HG03280 (cell line): Measurements from ENCODE around the gene CCRL2.

Experiments
- ATAC-seq: cut with Tn5 transposase; IDR thresholded peaks from one replicate; pipeline ENCODE4 v1.9.1; 2021; ENCODE audit warnings: mild to moderate bottlenecking, moderate library complexity; ENCODE audit not compliant: unreplicated experiment

CCRL2 gene, protein sequence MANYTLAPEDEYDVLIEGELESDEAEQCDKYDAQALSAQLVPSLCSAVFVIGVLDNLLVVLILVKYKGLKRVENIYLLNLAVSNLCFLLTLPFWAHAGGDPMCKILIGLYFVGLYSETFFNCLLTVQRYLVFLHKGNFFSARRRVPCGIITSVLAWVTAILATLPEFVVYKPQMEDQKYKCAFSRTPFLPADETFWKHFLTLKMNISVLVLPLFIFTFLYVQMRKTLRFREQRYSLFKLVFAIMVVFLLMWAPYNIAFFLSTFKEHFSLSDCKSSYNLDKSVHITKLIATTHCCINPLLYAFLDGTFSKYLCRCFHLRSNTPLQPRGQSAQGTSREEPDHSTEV

GRCh38 chr3:46406788-46407611, at the start of gene CCRL2, which contains the start of gene CCR5AS:
CCRL2 (plus strand) TSS chr3:46407259; CDS start chr3:46408080, 821 bp downstream.
CCR5AS (minus strand) TSS chr3:46407066.
- ATAC-seq: no peak

DNA sequence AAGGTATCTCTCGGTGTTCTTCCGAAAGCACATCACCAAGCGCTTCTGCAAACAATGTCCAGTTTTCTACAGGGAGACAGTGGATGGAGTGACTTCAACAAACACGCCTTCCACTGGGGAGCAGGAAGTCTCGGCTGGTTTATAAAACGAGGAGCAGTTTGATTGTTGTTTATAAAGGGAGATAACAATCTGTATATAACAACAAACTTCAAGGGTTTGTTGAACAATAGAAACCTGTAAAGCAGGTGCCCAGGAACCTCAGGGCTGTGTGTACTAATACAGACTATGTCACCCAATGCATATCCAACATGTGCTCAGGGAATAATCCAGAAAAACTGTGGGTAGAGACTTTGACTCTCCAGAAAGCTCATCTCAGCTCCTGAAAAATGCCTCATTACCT, 48.6 kb upstream of the CCRL2 start:
- ATAC-seq: no peak

GRCh38 chr3:46359733-46360493, 47.1 kb upstream of the CCRL2 start:
- ATAC-seq: no peak

GRCh38 chr3:46360907-46361306, 46.2 kb upstream of the CCRL2 start:
- no peak for ATAC-seq

DNA sequence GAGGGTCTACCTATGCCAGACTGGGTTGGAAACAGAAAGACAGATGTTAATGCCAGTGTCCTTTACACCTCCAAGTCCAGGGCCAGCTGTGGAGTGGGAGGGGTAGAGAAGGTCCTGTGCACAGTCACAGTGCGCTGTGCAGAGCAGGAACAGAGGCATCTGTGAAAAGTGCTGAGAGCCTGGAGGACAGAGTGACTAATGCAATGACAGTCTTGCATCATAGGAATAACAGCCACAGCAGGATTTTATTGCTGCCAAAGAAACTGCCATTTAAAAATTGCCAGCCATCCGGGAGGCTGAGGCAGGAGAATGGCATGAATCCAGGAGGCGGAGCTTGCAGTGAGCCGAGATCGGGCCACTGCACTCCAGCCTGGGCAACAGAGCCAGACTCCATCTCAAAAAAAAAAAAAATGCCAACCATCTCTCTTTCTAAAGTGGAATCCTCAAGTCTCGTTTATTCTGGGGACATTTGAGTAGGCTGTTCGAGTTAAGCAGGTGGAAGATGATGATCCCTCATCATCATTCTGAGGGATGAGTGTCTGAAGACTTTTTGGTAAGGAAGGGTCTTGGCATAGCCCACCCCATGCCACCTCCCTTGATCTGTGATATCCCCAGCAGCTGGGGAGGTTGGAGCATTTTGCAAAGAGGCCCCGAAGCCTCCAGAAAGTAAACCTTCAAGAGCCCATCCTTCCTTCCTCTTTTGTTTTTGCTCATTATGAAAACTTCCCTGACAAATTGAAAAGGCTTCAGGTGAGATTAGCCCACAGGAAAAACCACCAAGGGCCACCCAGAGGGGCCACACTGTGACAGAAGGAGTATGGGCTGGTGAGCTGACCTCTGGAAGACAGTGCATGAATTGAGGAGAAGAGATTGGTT, 45.4 kb upstream of the CCRL2 start:
- no peak for ATAC-seq

DNA sequence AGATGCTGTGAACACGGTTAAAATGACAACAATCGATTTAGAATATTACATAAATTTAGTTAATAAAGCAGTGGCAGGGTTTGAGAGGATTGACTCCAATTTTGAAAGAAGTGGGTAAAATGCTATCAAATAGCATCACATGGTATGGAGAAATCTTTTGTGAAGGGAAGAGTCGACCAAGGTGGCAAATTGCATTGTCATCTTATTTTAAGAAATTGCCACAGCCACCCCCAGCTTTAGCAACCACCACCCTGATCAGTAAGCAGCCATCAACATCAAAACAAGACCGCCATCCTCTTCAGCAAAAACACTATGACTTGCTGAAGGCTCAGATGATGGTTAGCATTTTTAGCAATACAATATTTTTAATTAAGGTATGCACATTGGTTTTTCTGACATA, 42.0 kb upstream of the CCRL2 start:
- no peak for ATAC-seq

- ATAC-seq: no peak
Measured at GRCh38 chr3:46365737-46366524, 41.1 kb upstream of the CCRL2 start.

DNA sequence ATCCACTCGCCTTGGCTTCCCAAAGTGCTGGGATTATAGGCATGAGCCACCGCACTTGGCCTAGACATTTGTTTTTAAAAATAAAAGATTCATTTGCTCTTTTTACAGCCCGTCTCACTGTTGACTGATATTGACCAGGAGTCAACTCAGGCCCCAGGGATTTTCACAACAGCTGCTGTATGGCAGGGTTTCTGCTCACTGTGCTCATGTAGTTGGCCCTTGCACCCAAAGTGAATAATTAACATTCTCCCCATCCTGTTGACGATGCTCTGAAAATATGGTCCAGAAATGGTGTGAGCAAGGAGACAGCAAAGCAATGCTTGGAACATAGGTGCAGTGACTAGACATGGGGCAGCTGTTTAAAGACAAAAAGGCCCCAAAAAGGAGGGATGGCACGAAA, 39.2 kb upstream of the CCRL2 start:
- no peak for ATAC-seq

- peak; percentile 61 for ATAC-seq
Measured at GRCh38 chr3:46368569-46368968, 38.5 kb upstream of the CCRL2 start.

GRCh38 chr3:46369151-46369550, 37.9 kb upstream of the CCRL2 start:
- ATAC-seq: no peak

GRCh38 chr3:46369675-46370132, 37.4 kb upstream of the CCRL2 start:
- peak; percentile 61 for ATAC-seq

DNA sequence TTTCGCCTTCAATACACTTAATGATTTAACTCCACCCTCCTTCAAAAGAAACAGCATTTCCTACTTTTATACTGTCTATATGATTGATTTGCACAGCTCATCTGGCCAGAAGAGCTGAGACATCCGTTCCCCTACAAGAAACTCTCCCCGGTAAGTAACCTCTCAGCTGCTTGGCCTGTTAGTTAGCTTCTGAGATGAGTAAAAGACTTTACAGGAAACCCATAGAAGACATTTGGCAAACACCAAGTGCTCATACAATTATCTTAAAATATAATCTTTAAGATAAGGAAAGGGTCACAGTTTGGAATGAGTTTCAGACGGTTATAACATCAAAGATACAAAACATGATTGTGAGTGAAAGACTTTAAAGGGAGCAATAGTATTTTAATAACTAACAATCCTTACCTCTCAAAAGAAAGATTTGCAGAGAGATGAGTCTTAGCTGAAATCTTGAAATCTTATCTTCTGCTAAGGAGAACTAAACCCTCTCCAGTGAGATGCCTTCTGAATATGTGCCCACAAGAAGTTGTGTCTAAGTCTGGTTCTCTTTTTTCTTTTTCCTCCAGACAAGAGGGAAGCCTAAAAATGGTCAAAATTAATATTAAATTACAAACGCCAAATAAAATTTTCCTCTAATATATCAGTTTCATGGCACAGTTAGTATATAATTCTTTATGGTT, 36.1 kb upstream of the CCRL2 start, which contains the start of gene CCR5:
Gene CCR5 (plus strand): TSS at position 108 of the 680 bp plus-strand sequence. CDS start 1,957 bp downstream, outside the sequence.
- no peak for ATAC-seq

DNA sequence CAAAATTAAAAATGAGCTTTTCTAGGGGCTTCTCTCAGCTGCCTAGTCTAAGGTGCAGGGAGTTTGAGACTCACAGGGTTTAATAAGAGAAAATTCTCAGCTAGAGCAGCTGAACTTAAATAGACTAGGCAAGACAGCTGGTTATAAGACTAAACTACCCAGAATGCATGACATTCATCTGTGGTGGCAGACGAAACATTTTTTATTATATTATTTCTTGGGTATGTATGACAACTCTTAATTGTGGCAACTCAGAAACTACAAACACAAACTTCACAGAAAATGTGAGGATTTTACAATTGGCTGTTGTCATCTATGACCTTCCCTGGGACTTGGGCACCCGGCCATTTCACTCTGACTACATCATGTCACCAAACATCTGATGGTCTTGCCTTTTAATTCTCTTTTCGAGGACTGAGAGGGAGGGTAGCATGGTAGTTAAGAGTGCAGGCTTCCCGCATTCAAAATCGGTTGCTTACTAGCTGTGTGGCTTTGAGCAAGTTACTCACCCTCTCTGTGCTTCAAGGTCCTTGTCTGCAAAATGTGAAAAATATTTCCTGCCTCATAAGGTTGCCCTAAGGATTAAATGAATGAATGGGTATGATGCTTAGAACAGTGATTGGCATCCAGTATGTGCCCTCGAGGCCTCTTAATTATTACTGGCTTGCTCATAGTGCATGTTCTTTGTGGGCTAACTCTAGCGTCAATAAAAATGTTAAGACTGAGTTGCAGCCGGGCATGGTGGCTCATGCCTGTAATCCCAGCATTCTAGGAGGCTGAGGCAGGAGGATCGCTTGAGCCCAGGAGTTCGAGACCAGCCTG, 35.3 kb upstream of the CCRL2 start:
- no peak for ATAC-seq

- no peak for ATAC-seq
Measured at GRCh38 chr3:46372492-46373359, 34.3 kb upstream of the CCRL2 start.

DNA sequence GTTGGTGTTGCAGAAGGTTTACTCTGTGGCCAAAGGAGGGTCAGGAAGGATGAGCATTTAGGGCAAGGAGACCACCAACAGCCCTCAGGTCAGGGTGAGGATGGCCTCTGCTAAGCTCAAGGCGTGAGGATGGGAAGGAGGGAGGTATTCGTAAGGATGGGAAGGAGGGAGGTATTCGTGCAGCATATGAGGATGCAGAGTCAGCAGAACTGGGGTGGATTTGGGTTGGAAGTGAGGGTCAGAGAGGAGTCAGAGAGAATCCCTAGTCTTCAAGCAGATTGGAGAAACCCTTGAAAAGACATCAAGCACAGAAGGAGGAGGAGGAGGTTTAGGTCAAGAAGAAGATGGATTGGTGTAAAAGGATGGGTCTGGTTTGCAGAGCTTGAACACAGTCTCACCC, 32.3 kb upstream of the CCRL2 start:
- no peak for ATAC-seq

DNA sequence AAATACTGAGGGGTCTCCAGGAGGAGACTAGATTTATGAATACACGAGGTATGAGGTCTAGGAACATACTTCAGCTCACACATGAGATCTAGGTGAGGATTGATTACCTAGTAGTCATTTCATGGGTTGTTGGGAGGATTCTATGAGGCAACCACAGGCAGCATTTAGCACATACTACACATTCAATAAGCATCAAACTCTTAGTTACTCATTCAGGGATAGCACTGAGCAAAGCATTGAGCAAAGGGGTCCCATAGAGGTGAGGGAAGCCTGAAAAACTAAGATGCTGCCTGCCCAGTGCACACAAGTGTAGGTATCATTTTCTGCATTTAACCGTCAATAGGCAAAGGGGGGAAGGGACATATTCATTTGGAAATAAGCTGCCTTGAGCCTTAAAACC, 31.8 kb upstream of the CCRL2 start:
- no peak for ATAC-seq

GRCh38 chr3:46375814-46376213, 31.2 kb upstream of the CCRL2 start:
- no peak for ATAC-seq
